ENCODE data around the gene EPO.
"Not testable (repeated sequence)": the region's sequence is repeated elsewhere in the genome, so short reads cannot be mapped to it uniquely, and the experiment has no call there.

EPO gene

DNA sequence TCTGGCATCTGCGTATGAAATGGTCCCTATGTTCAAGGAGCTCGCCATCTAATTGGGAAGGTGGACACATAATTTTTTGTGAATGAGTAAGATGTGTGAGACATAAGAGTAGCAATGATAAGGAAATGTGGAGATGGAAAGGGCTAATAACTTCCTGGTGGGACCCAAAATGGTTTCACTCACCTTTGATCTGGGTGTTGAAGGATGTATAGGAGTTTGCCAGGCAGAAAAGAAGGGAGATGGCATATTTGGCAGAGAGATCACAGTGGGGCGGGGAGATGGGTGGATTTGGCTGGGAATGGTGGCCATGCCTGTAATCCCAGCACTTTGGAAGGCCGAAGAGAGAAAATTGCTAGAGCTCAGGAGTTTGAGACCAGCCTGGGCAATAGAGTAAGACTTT, 9.8 kb upstream of the EPO start:
- no peak for TF ChIP-seq CTCF (IDR thresholded peaks at IDR 0.05; ENCODE audit: control extremely low read depth, extremely low read depth, low read depth, missing control alignments)
- ChIA-PET POLR2A (no interaction called here), CTCF (no interaction called here)
- DNase-seq (ENCODE audit: extremely low spot score): no peak

GRCh38 chr7:100711369-100711768, 8.9 kb upstream of the EPO start:
- CTCF ChIA-PET: interaction anchor here (1.7 kb wide), 1 partner anchor 20 kb away, joined by 5 read pairs; no protein-coding TSS in a partner anchor

DNA sequence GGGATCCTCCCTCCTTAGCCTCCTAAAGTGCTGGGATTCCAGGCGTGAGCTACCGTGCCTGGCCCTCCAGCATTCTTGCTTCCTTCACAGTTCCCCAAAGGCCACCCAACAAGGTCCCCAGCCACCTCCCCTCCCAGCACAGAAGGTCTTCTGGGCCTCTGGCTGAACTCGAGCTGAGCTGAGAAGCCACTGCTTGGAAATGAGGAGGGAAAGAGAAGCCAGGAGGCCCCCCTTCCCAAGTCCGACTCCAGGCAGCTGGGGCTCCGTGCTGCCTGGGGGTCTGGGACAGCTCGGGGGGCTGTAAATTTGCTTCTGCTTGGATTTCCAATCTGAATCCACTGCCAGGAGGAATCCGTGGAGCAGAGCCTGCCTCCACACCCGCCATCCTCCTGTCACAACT, 5.5 kb upstream of the EPO start:
- no peak for TF ChIP-seq CTCF (IDR thresholded peaks at IDR 0.05; ENCODE audit: control extremely low read depth, extremely low read depth, low read depth, missing control alignments)
- POLR2A ChIA-PET: no interaction called here
- CTCF ChIA-PET: interaction anchor here (1.2 to 5.7 kb wide), 4 partner anchors 8 to 138 kb away, joined by 3 to 40 read pairs (median 14); partner anchors contain the start of genes POP7 and SLC12A9
- no peak for DNase-seq (ENCODE audit: extremely low spot score)

More at GRCh38 chr7:100711369-100711768, 8.9 kb upstream of the EPO start:
- DNase-seq (ENCODE audit: extremely low spot score): no peak
- TF ChIP-seq CTCF (IDR thresholded peaks at IDR 0.05; ENCODE audit: control extremely low read depth, extremely low read depth, low read depth, missing control alignments): no peak
- POLR2A ChIA-PET: interaction anchor here (1.1 kb wide), 1 partner anchor 27 kb away, joined by 8 read pairs; no protein-coding TSS in a partner anchor

DNA sequence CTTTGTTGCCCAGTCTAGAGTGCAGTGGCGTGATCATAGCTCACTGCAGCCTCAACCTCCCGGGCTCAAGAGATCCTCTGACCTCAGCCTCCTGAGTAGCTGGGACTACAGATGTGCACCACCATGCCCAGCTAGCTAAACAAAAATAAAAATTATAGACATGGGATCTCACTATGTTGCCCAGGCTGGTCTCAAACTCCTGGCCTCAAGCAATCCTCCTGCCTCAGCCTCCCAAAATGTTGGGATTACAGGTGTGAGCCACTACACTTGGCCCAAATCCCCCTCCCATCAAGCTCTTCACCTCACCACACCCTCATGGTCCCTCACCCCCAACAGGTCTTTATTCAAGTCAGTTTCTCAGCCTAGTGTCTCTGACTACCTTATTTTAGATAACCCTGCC, 3.2 kb upstream of the EPO start:
- DNase-seq (ENCODE audit: extremely low spot score); POLR2A ChIA-PET: not testable (repeated sequence)
- CTCF ChIA-PET: interaction anchor here (1.0 to 5.7 kb wide), 4 partner anchors 9 to 136 kb away, joined by 3 to 40 read pairs (median 14); partner anchors contain the start of genes POP7 and SLC12A9

GRCh38 chr7:100719523-100720278, 567 bp upstream of the EPO start:
- TF ChIP-seq CTCF (IDR thresholded peaks at IDR 0.05; ENCODE audit: control extremely low read depth, extremely low read depth, low read depth, missing control alignments): no peak
- no peak for DNase-seq (ENCODE audit: extremely low spot score)
- ChIA-PET POLR2A (no interaction called here), CTCF (interaction anchor here (1.1 to 1.7 kb wide), 2 partner anchors 9 to 14 kb away, joined by 3 to 9 read pairs; partner anchors contain the start of gene POP7)

- CTCF ChIA-PET: interaction anchor here (1.1 to 9.0 kb wide), 3 partner anchors 15 to 161 kb away, joined by 4 to 100 read pairs (median 9); partner anchors contain the start of gene POP7
- TF ChIP-seq CTCF (IDR thresholded peaks at IDR 0.05; ENCODE audit: control extremely low read depth, extremely low read depth, low read depth, missing control alignments): no peak
- no peak for DNase-seq (ENCODE audit: extremely low spot score)
- POLR2A ChIA-PET: no interaction called here
These were observed 620 bp downstream of the EPO start for GRCh38 chr7:100720671-100721504.

Data from GM10248 (cell line).